HFF-Myc (cell line): ENCODE data around the gene NRIP2.
"Not testable (repeated sequence)": the region's sequence is repeated elsewhere in the genome, so short reads cannot be mapped to it uniquely, and the experiment has no call there.

Source experiments
- DNase-seq: peaks from one replicate; pipeline ENCODE4 v3.0.0-alpha.2; 2011; ENCODE audit warnings: low read depth; ENCODE audit errors: extremely low read depth
- H3K4me3 ChIP-seq: replicated peaks from 2 replicates; pipeline ENCODE4 v1.5.1; 2011; ENCODE audit warnings: low read depth, mild to moderate bottlenecking, control low read depth, low read length
- TF ChIP-seq, protein P1 (sequence below): IDR thresholded peaks from 2 replicates; pipeline ENCODE4 v1.5.1; 2012; ENCODE audit warnings: mild to moderate bottlenecking, low read depth, low read length, control low read depth; ENCODE audit errors: missing control alignments

NRIP2 gene

DNA sequence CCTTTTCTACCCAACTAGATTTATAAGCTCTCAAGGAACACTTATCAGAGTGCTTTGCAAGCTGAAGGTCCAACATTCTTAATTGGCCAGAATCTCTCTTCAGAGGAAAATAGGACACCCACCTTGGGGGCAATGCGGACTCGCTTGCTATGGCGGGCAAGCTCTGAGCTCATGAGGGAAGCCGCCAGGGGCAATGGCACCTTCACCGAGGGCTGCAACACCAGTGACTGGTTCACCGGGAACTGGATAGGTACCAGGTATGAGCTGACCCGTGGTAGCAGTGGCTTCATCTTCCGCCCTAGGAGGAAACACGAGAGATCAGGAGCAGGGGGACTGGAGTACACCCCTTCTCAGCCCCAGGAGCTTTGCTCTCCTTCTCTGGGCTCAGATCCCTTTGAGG is 29.4 kb upstream of the NRIP2 start:
- TF ChIP-seq, protein P1, sequence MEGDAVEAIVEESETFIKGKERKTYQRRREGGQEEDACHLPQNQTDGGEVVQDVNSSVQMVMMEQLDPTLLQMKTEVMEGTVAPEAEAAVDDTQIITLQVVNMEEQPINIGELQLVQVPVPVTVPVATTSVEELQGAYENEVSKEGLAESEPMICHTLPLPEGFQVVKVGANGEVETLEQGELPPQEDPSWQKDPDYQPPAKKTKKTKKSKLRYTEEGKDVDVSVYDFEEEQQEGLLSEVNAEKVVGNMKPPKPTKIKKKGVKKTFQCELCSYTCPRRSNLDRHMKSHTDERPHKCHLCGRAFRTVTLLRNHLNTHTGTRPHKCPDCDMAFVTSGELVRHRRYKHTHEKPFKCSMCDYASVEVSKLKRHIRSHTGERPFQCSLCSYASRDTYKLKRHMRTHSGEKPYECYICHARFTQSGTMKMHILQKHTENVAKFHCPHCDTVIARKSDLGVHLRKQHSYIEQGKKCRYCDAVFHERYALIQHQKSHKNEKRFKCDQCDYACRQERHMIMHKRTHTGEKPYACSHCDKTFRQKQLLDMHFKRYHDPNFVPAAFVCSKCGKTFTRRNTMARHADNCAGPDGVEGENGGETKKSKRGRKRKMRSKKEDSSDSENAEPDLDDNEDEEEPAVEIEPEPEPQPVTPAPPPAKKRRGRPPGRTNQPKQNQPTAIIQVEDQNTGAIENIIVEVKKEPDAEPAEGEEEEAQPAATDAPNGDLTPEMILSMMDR = no peak
- no peak overlapping the region for H3K4me3 ChIP-seq
- DNase-seq = no peak

DNA sequence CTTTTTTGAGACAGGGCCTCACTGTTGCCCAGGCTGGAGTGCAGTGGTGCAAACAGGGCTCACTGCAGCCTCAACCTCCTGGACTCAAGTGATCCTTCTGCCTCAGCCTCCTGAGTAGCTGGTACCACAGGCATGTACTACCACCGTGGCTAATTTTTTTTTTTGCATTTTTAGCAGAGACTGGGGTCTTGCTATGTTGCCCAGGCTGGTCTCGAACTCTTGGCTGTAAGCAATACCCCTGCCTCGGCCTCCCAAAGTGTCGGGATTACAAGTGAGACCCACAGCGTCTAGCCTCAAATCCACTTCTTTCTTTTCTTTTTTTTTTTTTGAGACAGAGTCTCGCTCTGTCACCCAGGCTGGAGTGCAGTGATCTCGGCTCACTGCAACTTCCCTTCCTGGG is 28.6 kb upstream of the NRIP2 start:
- not testable (repeated sequence) for DNase-seq, H3K4me3 ChIP-seq

GRCh38 chr12:2862876-2863275 is 28.0 kb upstream of the NRIP2 start:
- TF ChIP-seq, protein P1 = no peak
- H3K4me3 ChIP-seq = no peak overlapping the region
- DNase-seq = no peak

- no peak for DNase-seq
- TF ChIP-seq, protein P1 = no peak
- H3K4me3 ChIP-seq = no peak overlapping the region
Measured at GRCh38 chr12:2860170-2860569, 25.3 kb upstream of the NRIP2 start.

DNA sequence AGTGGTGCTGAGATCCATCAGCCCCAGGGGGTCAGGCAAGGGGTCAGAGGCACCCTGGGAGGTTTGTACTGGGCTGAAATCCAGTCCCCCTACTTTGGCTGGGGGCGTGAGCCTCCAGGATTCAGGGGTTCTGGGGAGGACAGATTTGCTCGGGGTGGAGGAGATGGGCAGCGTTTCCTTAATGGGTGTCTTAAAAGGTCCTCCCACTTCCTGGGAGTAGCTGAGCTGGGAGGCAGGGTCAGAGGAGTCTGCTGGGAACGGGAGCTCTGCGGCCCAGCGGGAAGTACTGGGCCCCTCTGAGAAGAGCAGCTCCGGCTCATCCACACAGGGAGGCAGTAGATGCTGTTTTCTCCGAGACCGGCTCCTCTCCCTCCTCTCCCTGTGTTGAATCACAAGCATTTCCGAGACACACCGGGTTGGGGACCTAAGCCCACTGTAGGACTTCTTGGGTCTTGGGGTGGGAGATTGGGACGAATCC is 24.1 kb upstream of the NRIP2 start:
- no peak for DNase-seq
- no peak overlapping the region for H3K4me3 ChIP-seq
- TF ChIP-seq, protein P1 = no peak

DNA sequence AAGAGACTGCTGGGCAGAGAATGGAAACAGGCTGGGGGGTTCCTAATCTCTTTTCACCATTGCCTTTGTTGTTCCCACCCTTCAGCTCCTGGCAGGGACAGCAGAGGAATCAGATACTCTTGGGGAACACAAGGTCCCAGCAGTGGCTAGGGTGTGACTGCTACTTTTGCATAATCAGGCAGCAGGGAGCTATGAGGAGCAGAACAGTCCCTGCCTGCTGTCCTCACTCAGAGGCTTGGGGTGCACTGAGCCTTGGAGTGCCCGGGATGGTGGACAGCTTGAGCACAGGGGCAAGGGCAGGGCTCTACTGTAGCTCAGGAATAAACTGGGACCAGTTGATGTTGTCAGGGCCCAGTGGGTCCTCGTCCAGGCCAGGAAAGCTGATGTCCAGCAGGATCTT is 23.5 kb upstream of the NRIP2 start:
- H3K4me3 ChIP-seq = no peak overlapping the region
- TF ChIP-seq, protein P1 = no peak
- no peak for DNase-seq

DNA sequence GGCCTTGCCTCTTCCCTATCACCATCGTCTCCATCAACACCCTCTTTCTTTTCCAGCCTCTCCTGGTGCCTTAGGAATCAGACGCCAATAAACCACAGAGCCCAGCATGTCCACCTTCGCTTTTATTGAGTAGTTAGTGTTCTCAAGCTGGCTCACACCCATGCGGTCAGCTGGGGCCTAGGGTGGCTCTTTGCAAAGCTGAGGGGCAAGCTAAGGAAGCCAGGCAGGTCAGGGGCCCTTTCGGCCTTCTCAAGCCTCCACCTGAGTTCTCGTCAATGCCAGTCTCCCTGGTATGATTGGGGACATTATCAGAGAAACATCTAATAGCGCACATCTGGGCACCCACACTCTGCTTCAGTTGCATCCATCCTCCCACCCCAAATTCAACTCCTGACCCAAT is 22.7 kb upstream of the NRIP2 start:
- no peak overlapping the region for H3K4me3 ChIP-seq
- no peak for DNase-seq
- TF ChIP-seq, protein P1 = no peak
